Mucosa of descending colon (tissue), 3 donors: ENCODE data around the gene WDR5. TPM values are rescaled to one million over a fixed set of nuclear protein-coding genes. Genes with fewer than 3 reads are reported as not detected.
A peak's percentile ranks its signal among the peaks of the same experiment; 100 is the strongest.

Experiments used
- ATAC-seq: fragments of 200-7000 bp; cut with Tn5 transposase; one replicate; pipeline ENCODE4 v1.9.1; 2020; ENCODE audit warnings: mild to moderate bottlenecking, moderate library complexity
- DNase-seq, 3 donors: peaks; one replicate each; pipeline ENCODE4 v3.0.0-alpha.2; 2020
- H3K36me3 ChIP-seq: fragments of 200-600 bp; one replicate; pipeline ENCODE4 v1.8.0; 2021; ENCODE audit warnings: low read depth, mild to moderate bottlenecking
- H3K4me1 ChIP-seq: fragments of 200-600 bp; one replicate; pipeline ENCODE4 v1.8.0; 2021; ENCODE audit warnings: low read depth, mild to moderate bottlenecking
- H3K4me3 ChIP-seq: fragments of 200-600 bp; one replicate; pipeline ENCODE4 v1.8.0; 2021; ENCODE audit warnings: mild to moderate bottlenecking
- H3K9me3 ChIP-seq: fragments of 200-600 bp; one replicate; pipeline ENCODE4 v1.8.0; 2021; ENCODE audit warnings: mild to moderate bottlenecking
- CTCF ChIP-seq: fragments of 200-600 bp; IDR thresholded peaks from one replicate; pipeline ENCODE4 v1.8.0; 2022; ENCODE audit warnings: antibody characterized with exemption, mild to moderate bottlenecking
- intact Hi-C, 2 donors: fragments of 100-400 bp; cut with DNase I in 1 of 2; cut with micrococcal nuclease in 1 of 2; formaldehyde crosslinking; loops; one replicate each; pipeline versions ENCODE4 v1.11.0 to v1.11.1; 2022; cut with DNase I, micrococcal nuclease
- total RNA-seq, 3 donors: library from RNA; stranded (reverse); fragmentation: NEBNext Ultra II Directional in 2 of 3; extraction: Animal tissue kit (Norgen Biotek cat#: 25700) in 2 of 3; gene quantifications; one replicate each; pipeline versions ENCODE4 v1.2.1 to v1.2.4, GENCODE V29; 2021 to 2023
- donor health status: DM: no; HTN: no; CAD: no; lungs with moderate emphysema.
- donor health status: DM: no; HTN: no; CAD: no.
- donor health status: DM: no; HTN: yes; CAD: no.

The WDR5 gene
- total RNA-seq, 3 donors from 2014 or later: 19.9 to 27.1 (median 24.6) TPM

- Histone ChIP-seq H3K36me3 (no peaks in the 10 kb centered on the region), H3K9me3 (no peaks in the 10 kb centered on the region), H3K4me1 (peaks cover 4% of the 10 kb centered on the region), H3K4me3 (no peak overlapping the region)
- TF ChIP-seq CTCF: no peak
- ATAC-seq (no peak), DNase-seq (peak in 1 of 3 donors; percentile 31)
- intact Hi-C loops: loop anchor here in 1 of 2 donors (5.0 kb wide), 1 partner anchor 268 kb away; no protein-coding TSS in a partner anchor
Observed at GRCh38 chr9:134174526-134175290, 38.8 kb downstream of the WDR5 start.

GRCh38 chr9:134175291-134175807 is 39.5 kb downstream of the WDR5 start:
- Histone ChIP-seq H3K36me3 (no peaks in the 10 kb centered on the region), H3K4me3 (no peak overlapping the region), H3K4me1 (peaks cover 4% of the 10 kb centered on the region), H3K9me3 (no peaks in the 10 kb centered on the region)
- intact Hi-C loops: no loop called here
- ATAC-seq: peak; percentile 80
- peak in 2 of 3 donors; percentile 47 to 75 for DNase-seq
- no peak for TF ChIP-seq CTCF

- Histone ChIP-seq H3K4me3 (no peak overlapping the region), H3K4me1 (peaks cover 4% of the 10 kb centered on the region), H3K36me3 (no peaks in the 10 kb centered on the region), H3K9me3 (no peaks in the 10 kb centered on the region)
- TF ChIP-seq CTCF: no peak
- intact Hi-C loops: no loop called here
- DNase-seq (peak in 1 of 3 donors; percentile 21), ATAC-seq (peak; percentile 4)
Observed at GRCh38 chr9:134175808-134176598, 40.1 kb downstream of the WDR5 start.

GRCh38 chr9:134176599-134176968 is 40.7 kb downstream of the WDR5 start:
- DNase-seq (no peak), ATAC-seq (no peak)
- no peak overlapping the region for H3K4me3 ChIP-seq
- no peaks in the 10 kb centered on the region for H3K9me3 ChIP-seq
- no peak for TF ChIP-seq CTCF
- H3K4me1 ChIP-seq: peaks cover 4% of the 10 kb centered on the region
- H3K36me3 ChIP-seq: no peaks in the 10 kb centered on the region
- intact Hi-C loops: no loop called here

GRCh38 chr9:134177186-134177585 is 41.3 kb downstream of the WDR5 start:
- intact Hi-C loops: no loop called here
- DNase-seq (no peak), ATAC-seq (no peak)

More at GRCh38 chr9:134177186-134177585, 41.3 kb downstream of the WDR5 start:
- Histone ChIP-seq H3K4me3 (no peak overlapping the region), H3K9me3 (no peaks in the 10 kb centered on the region), H3K4me1 (peaks cover 6% of the 10 kb centered on the region), H3K36me3 (no peaks in the 10 kb centered on the region)
- no peak for TF ChIP-seq CTCF
